Activated T-helper 1 cell treated with Interleukin-2 at 50 U/mL for 16 hours (primary cell): Measurements from ENCODE around the gene PSORS1C2.

Experiments
- DNase-seq: peaks from one replicate; pipeline ENCODE4 v3.0.0-alpha.2; 2020; ENCODE audit warnings: low read depth

Gene PSORS1C2

GRCh38 chr6:31139599-31139998 lies 733 bp upstream of the PSORS1C2 start:
- no peak for DNase-seq

DNA sequence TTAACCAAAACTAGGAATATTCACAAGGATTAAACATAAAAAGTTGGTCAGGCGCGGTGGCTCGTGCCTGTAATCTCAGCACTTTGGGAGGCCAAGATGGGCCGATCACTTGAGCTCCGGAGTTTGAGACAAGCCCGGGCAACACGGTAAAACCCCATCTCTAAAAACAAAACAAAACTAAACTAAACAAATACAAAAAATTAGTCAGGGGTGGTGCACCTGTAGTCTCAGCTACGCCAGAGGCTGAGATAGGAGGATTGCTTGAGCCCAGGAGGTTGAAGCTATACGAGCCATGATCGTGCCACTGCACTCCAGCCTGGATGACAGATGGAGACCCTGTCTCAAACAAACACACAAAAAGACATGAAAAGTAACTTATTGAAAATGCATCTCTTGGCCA lies 3.2 kb downstream of the PSORS1C2 start:
- no peak for DNase-seq

- DNase-seq: no peak
Observed at GRCh38 chr6:31132806-31133205, 6.1 kb downstream of the PSORS1C2 start.

GRCh38 chr6:31131595-31131994 lies 7.3 kb downstream of the PSORS1C2 start:
- no peak for DNase-seq

- no peak for DNase-seq
Observed at GRCh38 chr6:31130751-31131150, 8.1 kb downstream of the PSORS1C2 start.

GRCh38 chr6:31129130-31129529 lies 9.7 kb downstream of the PSORS1C2 start:
- DNase-seq: no peak

GRCh38 chr6:31128093-31128676 lies 10.7 kb downstream of the PSORS1C2 start:
- peak; percentile 43 for DNase-seq

DNA sequence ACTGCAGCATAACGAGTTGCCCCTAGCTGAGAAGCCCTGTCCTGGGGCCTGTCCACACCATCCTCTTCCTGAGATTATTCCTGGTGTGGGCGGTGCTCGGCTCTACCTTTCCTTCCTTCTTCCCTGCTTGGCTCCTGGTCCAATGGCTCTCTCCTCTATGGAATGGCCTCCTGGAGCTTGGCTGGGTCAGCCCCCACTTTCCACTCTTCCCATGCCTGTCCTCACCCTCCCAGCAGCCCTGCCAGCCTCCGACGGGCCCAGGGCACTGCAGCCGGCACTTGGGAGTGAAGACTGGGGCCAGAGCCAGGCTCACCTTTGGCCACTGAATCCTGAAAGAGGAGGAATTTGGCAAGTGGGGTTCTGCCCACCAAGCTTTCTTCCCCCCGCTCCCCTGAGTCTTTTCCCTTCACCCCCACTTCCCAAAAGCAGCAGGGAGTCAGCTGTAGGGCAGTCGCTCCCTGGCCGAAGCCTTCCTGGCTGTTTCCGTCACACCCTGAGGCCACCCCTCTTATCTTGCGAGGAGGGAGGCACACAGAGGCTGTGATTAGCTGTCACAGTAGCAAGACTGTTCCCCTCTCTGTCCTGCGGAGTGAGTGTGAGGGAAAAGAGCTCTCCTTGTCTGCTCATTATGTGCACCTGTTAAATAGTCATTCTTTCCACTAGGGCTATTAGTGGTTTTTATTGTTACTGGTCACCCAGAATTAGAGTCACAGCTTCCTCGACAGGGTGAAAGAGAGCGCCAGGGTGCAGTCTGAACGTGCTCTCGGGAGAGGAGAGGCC lies 12.3 kb downstream of the PSORS1C2 start:
- no peak for DNase-seq

- no peak for DNase-seq
Observed at GRCh38 chr6:31125586-31126363, 13.1 kb downstream of the PSORS1C2 start.

- no peak for DNase-seq
Observed at GRCh38 chr6:31125162-31125561, 13.7 kb downstream of the PSORS1C2 start.

DNA sequence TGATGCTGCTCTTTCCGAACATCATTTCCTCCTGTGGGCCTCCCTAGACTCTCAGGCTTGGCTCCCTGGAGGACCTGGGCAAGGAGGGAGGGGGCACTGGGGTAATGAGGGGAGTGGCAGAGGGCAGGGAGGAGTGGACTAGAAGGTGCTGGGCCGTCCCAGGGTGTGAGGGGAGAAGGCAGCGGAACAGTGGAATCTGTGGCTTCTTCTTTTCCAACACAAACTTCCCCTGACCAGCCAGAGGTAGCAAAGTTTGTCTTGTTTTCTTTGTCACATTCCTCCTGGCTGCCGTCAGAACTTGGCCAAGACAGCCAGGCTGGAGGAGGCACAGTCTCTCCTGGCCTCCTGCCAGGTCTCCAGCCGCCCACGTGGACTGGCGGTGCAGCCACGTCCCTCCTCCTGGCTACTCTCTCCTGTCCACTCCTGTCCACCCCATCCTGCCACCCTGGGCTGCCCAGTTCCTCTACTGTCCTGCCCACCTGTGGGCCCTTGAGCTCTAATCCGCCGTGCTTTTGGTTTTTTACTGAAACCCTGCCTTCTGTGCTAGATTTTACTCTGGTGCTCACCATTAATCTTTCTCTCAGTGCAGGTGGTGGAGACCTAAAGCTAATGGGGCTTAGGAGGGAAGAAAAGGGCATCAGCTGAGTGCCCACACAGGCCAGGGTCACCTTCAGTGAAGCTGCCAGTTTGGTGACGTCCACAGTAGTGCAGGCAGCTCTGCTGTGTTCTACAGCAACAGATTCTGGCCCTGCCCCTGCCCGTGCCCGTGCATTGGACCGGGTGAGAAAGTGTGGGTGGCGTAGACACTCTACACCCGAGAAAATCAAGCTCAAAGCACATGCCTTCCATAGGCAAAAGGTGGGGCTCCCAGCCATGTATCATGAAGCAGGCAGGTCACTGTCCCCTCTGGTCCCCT lies 15.8 kb downstream of the PSORS1C2 start:
- no peak for DNase-seq

DNA sequence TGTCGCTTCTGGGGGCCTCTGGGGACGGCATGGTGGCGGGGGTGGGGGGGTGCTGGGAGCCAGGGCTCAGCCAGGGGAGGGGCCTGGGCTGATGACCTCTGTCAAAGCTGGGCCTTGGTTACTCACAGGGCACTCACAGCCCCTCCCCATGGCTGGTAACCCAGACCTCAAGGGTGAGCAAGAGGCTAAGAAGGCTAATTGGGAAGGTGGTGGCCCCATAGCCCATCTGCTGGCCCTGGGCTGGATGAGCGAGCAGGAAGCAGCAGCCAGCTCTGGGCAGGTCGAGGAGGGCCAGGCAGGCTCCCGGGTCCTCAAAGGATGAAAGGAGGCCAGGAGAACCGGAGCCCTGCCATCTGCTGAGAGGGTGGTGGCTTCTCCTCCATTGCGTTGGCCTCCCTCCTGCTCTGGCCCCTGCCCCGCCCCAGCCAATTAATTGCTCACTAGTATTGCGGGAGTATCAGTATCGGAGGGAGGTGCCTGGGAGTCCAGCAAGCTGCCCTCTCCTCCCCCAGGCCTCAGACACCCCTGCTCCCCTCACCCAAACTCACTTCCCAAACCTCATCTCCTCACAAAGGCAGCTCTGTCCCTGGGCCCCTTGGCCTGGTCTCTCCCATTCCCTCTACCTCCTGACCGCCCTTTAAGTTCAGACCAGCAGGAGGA lies 17.6 kb downstream of the PSORS1C2 start:
- no peak for DNase-seq

DNA sequence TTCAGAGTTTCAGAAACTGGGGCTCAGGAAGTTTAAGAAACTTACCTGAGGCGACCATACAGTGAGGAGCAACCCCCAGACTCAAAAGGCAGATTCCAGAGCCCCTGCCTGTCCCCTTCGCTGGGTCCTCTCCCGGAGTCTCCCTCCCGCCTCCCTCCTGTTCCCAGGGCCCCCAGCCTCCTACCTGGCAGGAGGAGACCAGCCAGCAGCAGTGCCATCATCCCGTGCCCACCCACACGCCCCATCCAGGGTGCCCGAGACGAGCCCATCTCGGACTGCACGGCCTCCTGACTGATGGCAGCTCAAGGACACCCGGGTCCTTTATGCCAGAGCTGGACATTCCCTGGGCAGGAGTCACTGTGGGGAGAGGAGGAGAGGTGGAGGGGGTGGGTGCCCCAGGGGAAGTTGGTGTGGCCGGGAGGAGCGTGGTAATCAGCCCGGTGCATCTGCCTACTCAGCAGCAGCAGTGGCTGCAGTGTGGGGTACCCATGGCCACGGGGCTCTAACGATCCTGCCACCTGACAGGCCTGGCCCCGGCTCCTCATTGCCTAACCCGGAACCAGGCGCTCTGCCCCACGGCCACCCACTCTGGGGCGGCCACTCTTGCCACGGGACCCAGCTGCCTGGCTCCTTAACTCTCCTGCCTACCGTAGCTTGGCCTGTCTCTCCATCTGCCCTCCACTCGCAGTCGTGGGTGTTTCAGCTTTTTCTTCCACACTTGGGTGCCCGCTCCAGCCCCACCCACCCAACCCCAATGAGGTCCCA lies 18.5 kb downstream of the PSORS1C2 start, which contains the start of gene CDSN:
TSS of gene CDSN (minus strand) at position 296 of the 765 bp plus-strand sequence. CDS start at position 269, 27 bp downstream.
- no peak for DNase-seq

- no peak for DNase-seq
Observed at GRCh38 chr6:31118178-31118577, 20.7 kb downstream of the PSORS1C2 start.

DNA sequence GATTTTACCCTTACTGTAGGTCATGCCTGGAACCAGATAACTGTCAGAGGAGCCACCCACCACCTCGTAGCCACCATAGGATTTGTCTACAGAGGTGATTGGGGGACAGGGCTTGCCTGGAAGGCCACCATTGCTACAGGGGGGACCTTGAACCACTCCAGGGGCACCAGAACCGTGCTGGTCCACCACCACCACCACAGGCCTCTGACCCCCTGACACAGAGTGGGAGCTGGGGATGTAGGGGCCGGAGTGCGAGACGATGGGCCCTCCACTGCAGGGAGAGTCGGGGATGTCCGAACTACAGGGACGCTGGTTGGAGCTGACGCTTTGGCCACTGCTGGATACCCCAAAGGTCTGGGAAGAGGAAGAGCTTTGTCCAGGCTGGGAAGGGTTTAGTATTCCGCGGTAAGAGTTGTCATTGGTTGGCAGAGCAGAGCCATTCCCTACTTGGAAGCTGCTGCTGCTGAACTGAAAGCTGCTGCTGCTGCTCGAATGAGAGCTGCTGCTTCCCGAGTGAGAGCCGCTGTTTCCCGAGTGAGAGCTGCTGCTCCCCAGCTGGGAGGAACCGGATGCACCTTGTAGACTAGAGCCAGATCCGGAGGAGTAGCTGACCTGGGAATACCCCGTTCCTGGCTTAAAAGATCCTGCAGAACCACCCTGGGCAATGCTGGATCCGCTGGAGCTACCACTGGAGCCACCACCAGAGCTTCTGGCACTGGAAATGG lies 22.0 kb downstream of the PSORS1C2 start:
- no peak for DNase-seq

- no peak for DNase-seq
Observed at GRCh38 chr6:31115941-31116560, 22.8 kb downstream of the PSORS1C2 start.

- DNase-seq: no peak
Observed at GRCh38 chr6:31114970-31115849, 23.7 kb downstream of the PSORS1C2 start.

- no peak for DNase-seq
Observed at GRCh38 chr6:31114541-31114878, 24.4 kb downstream of the PSORS1C2 start, which contains the start of gene PSORS1C1. Gene PSORS1C1 (plus strand): TSS chr6:31114800. CDS start chr6:31129633, 14,833 bp downstream.
